GM19193 (cell line): ENCODE results near the gene DCDC2.

Source experiments
- POLR2A ChIP-seq: IDR thresholded peaks from 4 replicates; pipeline ENCODE4 v1.6.1; 2011; ENCODE audit not compliant: insufficient read depth, insufficient read length; ENCODE audit errors: extremely low read depth

The DCDC2 gene

GRCh38 chr6:24381476-24382219 is 23.8 kb upstream of the DCDC2 start:
- no peak for TF ChIP-seq POLR2A

DNA sequence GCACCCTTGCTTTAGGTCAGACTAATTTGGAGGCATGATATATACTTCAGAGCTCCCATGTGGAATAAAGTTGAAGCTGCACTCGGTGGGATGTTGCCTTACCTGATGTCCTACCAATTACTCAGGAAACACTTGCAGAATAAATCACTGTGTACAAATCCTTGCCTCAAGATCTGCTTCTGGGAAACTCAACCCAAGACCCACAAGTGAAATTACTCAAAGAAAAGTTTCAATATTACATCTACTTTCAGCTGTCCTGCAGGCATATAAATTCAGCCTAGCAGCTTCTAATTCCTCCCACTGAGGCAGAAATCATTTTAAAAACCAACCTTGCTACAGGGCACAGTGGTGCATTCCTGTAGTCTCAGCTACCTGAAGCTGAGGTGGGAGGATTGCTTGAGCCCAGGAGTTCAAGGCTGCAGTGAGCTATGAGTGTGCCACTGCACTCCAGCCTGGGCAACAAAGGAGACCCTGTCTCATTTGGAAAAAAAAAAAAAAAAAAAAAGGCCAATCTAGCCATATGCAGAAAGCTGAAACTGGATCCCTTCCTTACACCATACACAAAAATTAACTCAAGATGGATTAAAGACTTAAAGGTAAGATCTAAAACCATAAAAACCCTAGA is 20.7 kb upstream of the DCDC2 start:
- no peak for TF ChIP-seq POLR2A

DNA sequence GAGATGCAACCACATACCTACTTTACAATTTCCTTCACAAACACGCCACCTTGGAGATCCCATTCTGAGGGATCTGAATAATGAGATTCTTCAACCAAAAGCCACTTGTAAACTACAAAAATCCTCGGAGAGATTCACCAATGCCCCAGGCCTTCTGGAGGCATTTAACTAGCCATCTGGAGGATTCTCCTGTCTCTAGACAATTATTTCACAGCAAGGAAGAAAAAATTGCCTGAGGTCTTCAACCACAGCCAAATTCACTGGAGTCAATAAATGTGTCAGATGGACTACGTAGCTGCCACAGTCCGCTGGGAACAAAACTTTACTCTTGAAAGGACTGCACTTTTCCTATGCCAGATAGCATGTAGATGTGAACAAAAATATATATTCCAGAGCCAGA is 19.0 kb upstream of the DCDC2 start:
- no peak for TF ChIP-seq POLR2A

DNA sequence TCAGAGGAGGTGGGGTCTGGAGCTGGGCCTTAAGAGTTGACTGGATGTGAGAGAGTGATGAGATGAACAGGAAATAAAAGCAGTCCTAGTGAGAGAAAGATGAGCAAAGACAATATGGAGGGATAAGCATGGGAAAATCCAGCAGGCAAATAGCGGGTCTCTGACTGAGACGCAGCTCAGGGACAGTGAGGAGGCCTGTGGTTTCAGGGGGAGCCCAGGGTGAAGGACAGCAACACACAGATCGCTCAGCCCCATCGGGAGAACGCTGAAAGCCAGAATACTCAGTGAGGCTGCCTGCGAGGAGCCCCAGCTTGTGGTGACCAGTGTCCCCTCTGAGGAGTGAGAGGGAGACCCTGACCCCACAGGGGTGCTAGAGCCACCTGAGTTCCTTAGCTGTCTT is 16.8 kb upstream of the DCDC2 start:
- no peak for TF ChIP-seq POLR2A

DNA sequence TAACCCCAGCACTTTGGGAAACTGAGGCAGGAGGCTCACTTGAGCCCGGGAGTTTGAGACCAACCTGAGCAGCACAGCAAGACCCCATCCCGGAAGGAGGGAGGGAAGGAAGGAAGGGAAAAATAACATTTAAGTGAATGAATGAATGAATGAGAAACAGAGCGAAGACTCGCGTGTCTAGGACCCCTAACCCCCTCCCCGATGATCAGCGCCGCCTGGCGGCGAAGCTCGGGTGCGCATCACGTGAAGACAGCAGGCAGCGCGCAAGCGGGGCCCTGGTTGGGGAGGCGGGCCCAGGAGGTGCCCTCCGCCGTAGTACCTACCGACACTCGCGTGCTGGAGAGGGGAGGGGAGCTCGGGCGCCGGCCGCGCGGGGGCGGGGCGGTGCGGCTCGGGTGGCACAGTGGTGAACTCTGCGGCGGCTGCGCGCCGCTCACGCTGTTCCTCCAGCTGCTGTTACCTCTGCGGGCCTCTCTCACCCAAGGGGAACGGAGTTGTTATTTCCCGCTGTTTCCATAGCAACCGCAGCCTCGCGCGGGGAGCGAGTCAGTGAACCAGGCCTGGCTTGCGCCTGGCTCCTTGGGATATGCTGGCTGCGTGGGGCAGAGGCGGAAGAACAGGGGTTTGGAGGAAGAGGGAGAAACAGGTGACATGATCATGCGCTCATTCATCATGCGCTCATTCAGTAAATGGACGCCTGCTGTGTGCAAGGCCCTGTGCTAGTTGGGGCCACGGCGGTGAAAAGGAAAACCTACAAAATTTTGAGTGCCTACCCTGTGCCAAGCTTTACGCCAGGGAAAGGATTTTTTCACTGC is 2.0 kb upstream of the DCDC2 start:
- no peak for TF ChIP-seq POLR2A

DNA sequence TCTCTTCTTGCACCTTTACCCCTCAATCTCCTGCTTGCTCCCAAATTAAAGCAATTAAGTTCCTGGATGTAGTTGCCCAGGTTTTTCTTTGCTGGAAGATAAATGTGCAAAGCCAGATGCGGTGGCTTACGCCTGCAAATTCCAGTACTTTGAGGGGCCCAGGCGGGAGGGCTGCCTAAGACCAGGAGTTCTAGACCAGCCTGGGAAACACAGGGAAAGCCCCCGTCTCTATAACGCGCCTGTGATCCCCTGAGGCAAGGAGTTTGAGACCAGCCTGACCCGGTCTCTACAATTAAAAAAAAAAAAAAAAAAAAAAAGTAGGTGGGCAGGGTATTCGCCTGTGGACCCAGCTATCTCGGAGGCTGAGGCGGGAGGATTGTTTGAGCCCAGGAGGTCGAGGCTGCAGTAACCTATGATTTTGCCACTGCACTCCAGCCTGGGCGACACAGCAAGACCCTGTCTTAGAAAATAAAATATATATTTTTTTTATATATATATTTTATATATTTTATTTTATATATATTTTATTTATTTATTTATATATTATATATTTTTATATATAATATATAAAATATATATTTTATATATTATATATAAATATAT is 461 bp upstream of the DCDC2 start:
- no peak for TF ChIP-seq POLR2A

- no peak for TF ChIP-seq POLR2A
Observed at GRCh38 chr6:24356310-24356973, 1.4 kb downstream of the DCDC2 start.

- no peak for TF ChIP-seq POLR2A
Observed at GRCh38 chr6:24355393-24355792, 2.5 kb downstream of the DCDC2 start.

GRCh38 chr6:24353861-24354260 is 4.0 kb downstream of the DCDC2 start:
- no peak for TF ChIP-seq POLR2A

GRCh38 chr6:24352434-24352833 is 5.4 kb downstream of the DCDC2 start:
- no peak for TF ChIP-seq POLR2A

DNA sequence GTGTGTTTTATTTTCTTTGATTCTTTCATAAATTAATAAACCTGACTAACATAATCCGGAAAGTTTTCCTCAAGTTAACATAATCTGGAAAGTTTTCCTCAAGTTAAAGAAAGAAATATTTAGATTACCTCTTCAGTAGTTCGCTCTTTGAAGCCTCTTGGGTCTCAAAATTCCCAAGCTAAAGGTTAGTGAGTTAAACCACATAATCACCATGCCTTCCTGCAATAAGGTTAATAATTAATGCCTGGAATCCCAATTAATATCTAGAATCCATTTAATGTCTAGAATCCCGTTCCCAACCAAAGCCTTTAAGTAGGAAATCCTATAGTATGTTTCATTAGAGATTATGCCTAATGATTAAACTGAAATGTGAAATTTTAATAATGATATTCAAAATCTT is 12.9 kb downstream of the DCDC2 start:
- no peak for TF ChIP-seq POLR2A

GRCh38 chr6:24340998-24341938 is 16.6 kb downstream of the DCDC2 start:
- TF ChIP-seq POLR2A: no peak

DNA sequence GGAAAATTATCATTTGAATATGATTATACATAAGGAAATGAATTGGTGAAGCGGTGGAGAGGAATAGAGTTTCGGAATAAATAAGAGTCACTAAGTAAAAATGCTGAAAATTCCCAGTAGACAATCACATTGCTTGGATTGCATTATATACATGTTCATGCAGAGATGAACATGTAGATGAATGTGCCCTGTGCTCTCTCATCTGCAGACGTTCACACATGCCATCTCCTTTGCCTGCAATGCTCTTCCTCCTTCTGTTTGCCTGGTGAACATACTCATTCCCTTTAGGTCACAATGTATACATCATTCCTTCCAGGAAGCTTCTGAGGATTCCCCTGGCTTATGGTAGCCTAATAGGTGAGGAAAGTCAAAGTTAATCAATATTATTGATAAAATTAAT is 17.9 kb downstream of the DCDC2 start:
- no peak for TF ChIP-seq POLR2A

GRCh38 chr6:24334285-24334684 is 23.6 kb downstream of the DCDC2 start:
- TF ChIP-seq POLR2A: no peak
